A549 treated with Hydrocortisone at 1 μM for 4 hours (cell line): ENCODE data around the gene SFTA2. TPM values are rescaled to one million over a fixed set of nuclear protein-coding genes. Genes with fewer than 3 reads are reported as not detected.

Source experiments
- total RNA-seq: library from RNA; stranded (reverse); fragments of 200-300 nt; extraction: Qiagen RNA extraction; gene quantifications from 5 replicates; pipeline ENCODE4 v1.2.3, GENCODE V29; 2022

SFTA2 gene
- not detected in 5 replicates for total RNA-seq

DNA sequence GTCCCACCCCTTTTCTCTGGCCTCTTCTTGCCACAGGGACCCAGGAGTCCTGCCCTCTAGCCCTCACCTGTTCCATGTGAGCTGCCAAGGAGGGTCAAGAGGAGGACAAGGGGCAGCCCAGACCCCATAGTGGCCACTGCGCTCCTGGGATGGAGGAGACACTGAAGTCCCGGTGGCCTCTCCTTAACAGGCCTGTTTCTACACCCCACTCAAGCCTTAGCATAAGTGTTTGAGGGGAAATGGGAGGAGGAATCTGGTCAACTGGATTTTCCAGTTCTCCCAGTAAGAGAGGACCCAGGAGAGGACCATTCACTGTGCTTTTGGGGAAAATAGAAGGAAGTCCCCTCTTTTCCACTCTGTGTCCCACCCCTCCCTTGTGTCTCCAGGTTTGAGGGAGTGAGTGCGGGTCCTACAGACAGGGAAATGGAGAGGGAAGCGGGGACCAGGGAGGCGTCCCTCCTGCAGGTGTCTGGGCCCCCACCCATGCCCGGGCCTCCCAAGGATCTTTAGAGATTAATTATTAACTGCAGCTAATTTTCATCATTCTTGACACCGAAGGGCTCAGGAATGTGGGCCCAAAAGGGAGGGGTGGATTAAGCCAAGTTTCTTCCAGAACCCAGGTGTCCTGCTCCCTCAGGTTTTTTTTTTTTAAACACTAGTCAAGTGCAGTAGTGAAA is at the start of gene SFTA2:
Gene SFTA2 (minus strand): TSS at position 202 of the 677 bp plus-strand sequence. CDS start 74 bp downstream, at position 128.

GRCh38 chr6:30940361-30940986 is 8.5 kb upstream of the SFTA2 start, which contains the start of gene MUCL3:
Gene MUCL3, plus strand, starts transcription at chr6:30940973. Its CDS starts 27 bp downstream, at chr6:30941000.

GRCh38 chr6:30914076-30914853 is 17.7 kb downstream of the SFTA2 start, which contains the start of gene VARS2:
Gene VARS2, plus strand, starts transcription at chr6:30914238. Its CDS starts 599 bp downstream, at chr6:30914837.

DNA sequence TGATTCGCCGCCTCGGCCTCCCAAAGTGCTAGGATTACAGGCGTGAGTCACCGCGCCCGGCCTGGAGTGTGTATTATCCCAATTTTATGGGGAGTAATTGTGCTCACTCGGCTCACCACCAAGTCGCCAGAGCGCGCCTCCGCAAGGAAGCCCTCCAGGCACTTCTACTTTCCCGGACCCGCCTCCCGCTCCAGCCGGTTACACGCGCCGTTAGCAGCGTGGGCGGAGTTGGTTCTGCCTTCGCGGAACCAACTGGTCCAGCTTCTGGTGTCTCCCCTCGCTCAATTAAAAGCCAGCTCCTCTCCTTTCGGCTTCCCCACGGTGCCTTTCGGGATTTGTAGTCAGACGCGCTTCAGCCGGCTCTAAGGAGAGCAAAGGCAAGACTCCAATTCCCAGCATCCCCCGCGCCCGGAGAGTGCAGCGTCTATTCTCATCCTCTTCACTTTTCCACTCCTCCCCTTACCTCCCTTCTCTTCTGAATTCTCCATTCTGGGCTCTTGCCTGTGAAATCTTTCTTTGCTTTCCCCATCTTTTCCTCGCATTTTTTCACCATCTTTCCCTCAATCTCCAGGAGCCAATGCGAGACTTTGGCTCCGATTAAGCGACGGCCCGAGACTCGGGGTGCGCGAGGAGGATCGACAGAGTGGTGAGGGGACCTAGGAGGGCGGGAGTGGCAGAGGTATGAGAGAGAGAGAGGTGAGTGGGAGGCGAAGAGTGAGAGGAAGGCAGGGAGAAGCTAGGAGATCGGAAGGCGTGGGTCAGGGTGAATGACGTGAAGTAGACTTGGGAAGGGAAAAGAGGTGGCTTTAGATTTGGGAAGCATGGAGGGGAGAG is 24.0 kb downstream of the SFTA2 start, which contains the start of gene GTF2H4:
Gene GTF2H4 (plus strand): TSS at position 450 of the 834 bp plus-strand sequence.

GRCh38 chr6:30883685-30884520 is 48.1 kb downstream of the SFTA2 start, which contains the start of gene DDR1:
Gene DDR1, plus strand, starts transcription at chr6:30884519. Its CDS starts 4,211 bp downstream, at chr6:30888730.

Other genes with a start within 250 kb of the SFTA2 start
- 40.7 to 45.7 TPM (median 42.2 TPM) in 5 replicates for gene PPP1R18, start 245.5 kb downstream of the SFTA2 start, total RNA-seq
- gene NRM, start 241.2 kb downstream of the SFTA2 start, total RNA-seq: 19.5 to 26.7 TPM (median 25.9 TPM) in 5 replicates
- 14.7 to 20.9 TPM (median 17.4 TPM) in 5 replicates for gene MDC1, start 214.9 kb downstream of the SFTA2 start, total RNA-seq
- gene TUBB, start 211.8 kb downstream of the SFTA2 start, total RNA-seq: 855 to 944 TPM (median 897 TPM) in 5 replicates
- 86.1 to 92.0 TPM (median 89.9 TPM) in 5 replicates for gene FLOT1, start 189.5 kb downstream of the SFTA2 start, total RNA-seq
- gene IER3, start 187.6 kb downstream of the SFTA2 start, total RNA-seq: 46.5 to 68.8 TPM (median 60.6 TPM) in 5 replicates
- 54.3 to 66.8 TPM (median 63.6 TPM) in 5 replicates for gene DDR1, start 47.7 kb downstream of the SFTA2 start, total RNA-seq
- gene GTF2H4, start 24.0 kb downstream of the SFTA2 start, total RNA-seq: 17.1 to 32.8 TPM (median 18.2 TPM) in 5 replicates
- 13.5 to 16.5 TPM (median 14.8 TPM) in 5 replicates for gene VARS2, start 17.9 kb downstream of the SFTA2 start, total RNA-seq
- gene MUCL3, start 8.8 kb upstream of the SFTA2 start, total RNA-seq: 0.07 to 0.15 TPM (median 0.12 TPM) in 5 replicates
- 0.02 TPM in 1 of 5 replicates, not detected in the others for gene MUC21, start 51.5 kb upstream of the SFTA2 start, total RNA-seq
- gene MUC22, start 78.3 kb upstream of the SFTA2 start, total RNA-seq: 0.01 to 0.03 TPM (median 0.02 TPM) in 4 of 5 replicates, not detected in the other
- 0.09 TPM in 1 of 5 replicates, not detected in the others for gene C6orf15, start 180.4 kb upstream of the SFTA2 start, total RNA-seq
- gene PSORS1C1, start 182.6 kb upstream of the SFTA2 start, total RNA-seq: 3.2 to 6.3 TPM (median 4.4 TPM) in 5 replicates
- 0.05 to 0.07 TPM in 2 of 5 replicates, not detected in the others for gene CDSN, start 188.3 kb upstream of the SFTA2 start, total RNA-seq
- gene PSORS1C2, start 206.9 kb upstream of the SFTA2 start, total RNA-seq: 0.09 TPM in 1 of 5 replicates, not detected in the others
- gene CCHCR1, start 225.6 kb upstream of the SFTA2 start, total RNA-seq: 7.0 to 8.0 TPM (median 7.7 TPM) in 5 replicates
- gene TCF19, start 226.4 kb upstream of the SFTA2 start, total RNA-seq: 13.7 to 14.9 TPM (median 14.4 TPM) in 5 replicates
- gene POU5F1, start 238.5 kb upstream of the SFTA2 start, total RNA-seq: 10.0 to 17.0 TPM (median 11.3 TPM) in 5 replicates